ENCODE data around the gene BTBD16. TPM values are rescaled to one million over a fixed set of nuclear protein-coding genes. Genes with fewer than 3 reads are reported as not detected.

The BTBD16 gene
- total and polyA plus RNA-seq, 2 of the 13 experiments (the other 11 are each of a cell fraction or from before 2014, with no cell fraction given): 5.0 to 11.9 TPM

GRCh38 chr10:122352817-122353525 lies 81.9 kb downstream of the BTBD16 start (continued):
- TF ChIP-seq BATF2 (CRISPR knock-in tag; IDR thresholded peaks at IDR 0.05) (0 out of 2 replicates have a peak, but pooled peaks have one; percentile 27), ZNF564 (CRISPR knock-in tag; IDR thresholded peaks at IDR 0.05) (peak; percentile 63; the same call in 1 of the 2 replicates), SOX5 (CRISPR knock-in tag; IDR thresholded peaks at IDR 0.05; ENCODE audit: borderline replicate concordance) (peak; percentile 56; the same call in 1 of the 2 replicates), SOX6 (IDR thresholded peaks at IDR 0.05) (no peak), SOX6 (CRISPR knock-in tag; IDR thresholded peaks at IDR 0.05) (0 out of 2 replicates have a peak, but pooled peaks have one; percentile 11), ZBTB40 (IDR thresholded peaks at IDR 0.05) (no peak), ZBTB40 (CRISPR knock-in tag; IDR thresholded peaks at IDR 0.05) (0 out of 2 replicates have a peak, but pooled peaks have one; percentile 50), GZF1 (CRISPR knock-in tag; IDR thresholded peaks at IDR 0.05) (no peak), ZNF331 (CRISPR knock-in tag; IDR thresholded peaks at IDR 0.05) (peak; percentile 41; the same call in 1 of the 2 replicates), PAXIP1 (CRISPR knock-in tag; conservative IDR thresholded peaks at IDR 0.05) (peak; percentile 35; the same call in 1 of the 2 replicates), HOXA3 (CRISPR knock-in tag; IDR thresholded peaks at IDR 0.05) (0 out of 2 replicates have a peak, but pooled peaks have one; percentile 33), RCOR2 (CRISPR knock-in tag; IDR thresholded peaks at IDR 0.05) (0 out of 2 replicates have a peak, but pooled peaks have one; percentile 7), DPF2 (CRISPR knock-in tag; IDR thresholded peaks at IDR 0.05; ENCODE audit: borderline replicate concordance, low read depth) (0 out of 2 replicates have a peak, but pooled peaks have one; percentile 11), TFDP1 (CRISPR knock-in tag; IDR thresholded peaks at IDR 0.05; ENCODE audit: borderline replicate concordance) (no peak), KLF12 (CRISPR knock-in tag; IDR thresholded peaks at IDR 0.05; ENCODE audit: borderline replicate concordance) (no peak)

Measured in HepG2 (cell line).